ENCODE data around the gene RAB8B.

Gene RAB8B

DNA sequence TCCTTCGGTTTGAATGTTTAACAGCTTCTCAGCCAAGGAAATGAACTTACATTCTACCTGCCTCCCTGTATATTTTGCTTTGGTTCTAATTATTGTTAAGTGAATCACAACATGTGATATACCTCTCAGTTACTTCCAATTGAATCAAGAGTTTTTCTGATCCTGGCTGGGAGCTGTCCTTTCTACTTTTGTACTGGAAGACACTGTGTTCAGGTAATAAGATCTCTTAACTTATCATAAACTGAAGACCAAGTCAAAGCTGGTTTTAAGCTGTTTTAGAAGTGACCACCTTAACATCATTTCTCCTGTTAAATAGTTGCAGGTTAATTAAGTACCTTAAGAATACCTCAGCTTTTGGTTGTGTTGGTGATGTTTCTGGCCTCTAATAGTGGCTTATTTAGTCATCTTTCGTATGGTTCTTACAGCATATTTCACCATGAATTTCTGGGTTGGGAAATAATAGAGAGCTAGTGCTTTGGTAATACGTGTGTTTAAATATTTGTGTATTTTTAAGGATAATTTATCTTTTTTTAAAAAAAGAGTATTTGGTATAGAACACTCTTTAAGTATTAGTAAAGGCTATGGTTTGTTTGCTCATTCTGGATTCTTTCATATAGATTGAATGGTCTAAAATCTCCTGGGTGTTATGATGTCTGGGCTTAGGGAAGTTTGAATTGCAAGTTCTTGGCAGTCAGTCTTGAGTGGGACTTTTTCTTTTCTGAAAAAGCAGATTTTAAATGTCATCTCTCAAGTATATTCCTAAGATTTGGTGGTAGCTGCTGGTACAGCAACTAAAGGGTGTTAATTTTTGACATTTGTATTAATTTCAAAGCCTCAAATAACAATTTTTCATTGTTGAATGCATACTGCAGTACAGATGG, 1.6 kb downstream of the RAB8B start:
- TF ChIP-seq, protein P1, sequence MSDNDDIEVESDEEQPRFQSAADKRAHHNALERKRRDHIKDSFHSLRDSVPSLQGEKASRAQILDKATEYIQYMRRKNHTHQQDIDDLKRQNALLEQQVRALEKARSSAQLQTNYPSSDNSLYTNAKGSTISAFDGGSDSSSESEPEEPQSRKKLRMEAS (IDR thresholded peaks at IDR 0.05; ENCODE audit: low read depth, low read length) = no peak
- TF ChIP-seq MYC (IDR thresholded peaks at IDR 0.05; ENCODE audit: low read depth, low read length) (no peak), POLR2A (IDR thresholded peaks at IDR 0.05; ENCODE audit: extremely low read depth, insufficient read length) (no peak)
- TF ChIP-seq, protein P2, sequence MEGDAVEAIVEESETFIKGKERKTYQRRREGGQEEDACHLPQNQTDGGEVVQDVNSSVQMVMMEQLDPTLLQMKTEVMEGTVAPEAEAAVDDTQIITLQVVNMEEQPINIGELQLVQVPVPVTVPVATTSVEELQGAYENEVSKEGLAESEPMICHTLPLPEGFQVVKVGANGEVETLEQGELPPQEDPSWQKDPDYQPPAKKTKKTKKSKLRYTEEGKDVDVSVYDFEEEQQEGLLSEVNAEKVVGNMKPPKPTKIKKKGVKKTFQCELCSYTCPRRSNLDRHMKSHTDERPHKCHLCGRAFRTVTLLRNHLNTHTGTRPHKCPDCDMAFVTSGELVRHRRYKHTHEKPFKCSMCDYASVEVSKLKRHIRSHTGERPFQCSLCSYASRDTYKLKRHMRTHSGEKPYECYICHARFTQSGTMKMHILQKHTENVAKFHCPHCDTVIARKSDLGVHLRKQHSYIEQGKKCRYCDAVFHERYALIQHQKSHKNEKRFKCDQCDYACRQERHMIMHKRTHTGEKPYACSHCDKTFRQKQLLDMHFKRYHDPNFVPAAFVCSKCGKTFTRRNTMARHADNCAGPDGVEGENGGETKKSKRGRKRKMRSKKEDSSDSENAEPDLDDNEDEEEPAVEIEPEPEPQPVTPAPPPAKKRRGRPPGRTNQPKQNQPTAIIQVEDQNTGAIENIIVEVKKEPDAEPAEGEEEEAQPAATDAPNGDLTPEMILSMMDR (IDR thresholded peaks at IDR 0.05; ENCODE audit: low read depth, low read length) = no peak
- peak overlapping the region; percentile 71 for H3K4me3 ChIP-seq (ENCODE audit: low read depth, low read length)
- DNase-seq (ENCODE audit: low read depth) = no peak

DNA sequence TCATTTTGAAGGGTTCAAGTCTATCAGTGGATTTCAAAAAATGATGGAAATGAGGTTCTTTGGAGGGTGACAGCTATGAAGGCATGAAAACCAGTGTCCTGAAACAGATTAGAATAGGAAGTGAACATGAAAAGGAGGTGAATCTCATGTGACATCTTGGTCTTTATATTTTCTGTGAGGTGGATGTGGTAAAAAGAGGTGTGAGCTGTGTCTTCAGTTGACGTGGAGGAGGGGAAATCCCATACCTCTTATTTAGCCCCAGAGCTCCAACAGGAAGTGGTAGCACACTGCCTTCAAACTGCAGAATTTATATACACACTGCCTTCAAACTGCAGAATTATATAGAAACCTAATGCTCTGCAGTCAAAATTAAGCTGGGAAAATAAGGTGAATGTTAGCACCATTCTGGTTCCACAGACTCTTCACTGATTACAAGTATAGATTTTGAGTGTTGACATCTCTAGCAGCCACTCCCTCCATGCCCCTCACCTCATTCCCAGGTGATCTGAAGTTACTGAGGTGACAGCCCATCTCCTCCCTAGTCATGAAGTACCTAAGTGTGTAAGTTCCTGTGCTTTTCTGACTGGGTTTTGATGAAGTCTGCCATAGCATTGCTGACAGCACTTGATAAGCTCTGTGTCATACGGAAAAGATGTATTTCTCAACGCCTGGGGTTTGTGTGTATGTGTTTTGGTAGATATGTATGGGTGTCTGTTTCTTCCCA, 2.7 kb downstream of the RAB8B start:
- DNase-seq (ENCODE audit: low read depth) = peak; percentile 57
- no peak overlapping the region for H3K4me3 ChIP-seq (ENCODE audit: low read depth, low read length)
- TF ChIP-seq POLR2A (IDR thresholded peaks at IDR 0.05; ENCODE audit: extremely low read depth, insufficient read length) (no peak), MYC (IDR thresholded peaks at IDR 0.05; ENCODE audit: low read depth, low read length) (no peak)
- TF ChIP-seq, protein P1 (IDR thresholded peaks at IDR 0.05; ENCODE audit: low read depth, low read length) = no peak
- TF ChIP-seq, protein P2 (IDR thresholded peaks at IDR 0.05; ENCODE audit: low read depth, low read length) = no peak

DNA sequence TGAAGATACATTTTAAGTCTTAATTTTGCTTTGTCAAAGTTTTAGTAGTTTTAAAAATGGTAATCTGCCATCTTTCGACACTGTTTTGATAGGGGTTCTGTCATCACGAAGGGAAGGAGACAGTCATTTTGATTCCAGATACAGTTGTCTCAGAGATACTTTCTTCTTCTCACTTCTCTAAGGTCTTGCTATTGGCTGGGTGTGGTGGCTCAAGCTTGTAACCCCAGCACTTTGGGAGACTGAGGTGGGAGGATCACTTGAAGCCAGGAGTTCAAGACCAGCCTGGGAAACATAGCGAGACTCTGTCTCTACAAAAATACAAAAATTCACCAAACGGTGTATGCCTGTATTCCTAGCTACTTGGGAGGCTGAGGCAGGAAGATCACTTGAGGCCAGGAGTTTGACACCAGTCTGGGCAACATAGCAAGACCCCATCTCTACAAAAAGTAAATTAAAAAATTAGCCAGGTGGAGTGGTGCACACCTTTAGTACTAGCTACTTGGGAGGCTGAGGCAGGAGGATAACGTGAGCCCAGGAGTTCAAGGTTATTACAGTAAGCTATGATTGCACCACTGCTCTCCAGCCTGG, 3.3 kb downstream of the RAB8B start:
- TF ChIP-seq MYC (IDR thresholded peaks at IDR 0.05; ENCODE audit: low read depth, low read length) (no peak), POLR2A (IDR thresholded peaks at IDR 0.05; ENCODE audit: extremely low read depth, insufficient read length) (no peak)
- TF ChIP-seq, protein P1 (IDR thresholded peaks at IDR 0.05; ENCODE audit: low read depth, low read length) = no peak
- TF ChIP-seq, protein P2 (IDR thresholded peaks at IDR 0.05; ENCODE audit: low read depth, low read length) = no peak
- no peak overlapping the region for H3K4me3 ChIP-seq (ENCODE audit: low read depth, low read length)
- no peak for DNase-seq (ENCODE audit: low read depth)

DNA sequence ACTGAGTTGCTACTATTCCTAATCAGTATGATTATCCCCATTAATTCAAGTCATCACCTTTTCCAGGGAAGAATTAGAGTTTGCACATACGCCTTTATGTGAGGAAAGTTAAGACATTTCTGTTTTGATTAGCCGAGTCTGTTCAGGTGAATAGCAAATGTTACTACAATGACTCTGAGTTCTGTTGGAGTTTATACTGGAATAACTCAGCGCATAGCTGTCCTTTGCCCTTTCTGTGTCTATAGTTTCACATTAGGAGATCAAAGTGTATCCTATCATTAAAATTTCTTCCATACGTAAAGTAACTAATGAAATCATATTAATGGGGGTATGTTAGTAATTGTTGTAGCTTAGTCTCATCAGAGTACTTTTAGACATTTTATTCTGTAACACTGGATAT, 4.9 kb downstream of the RAB8B start:
- TF ChIP-seq, protein P1 (IDR thresholded peaks at IDR 0.05; ENCODE audit: low read depth, low read length) = no peak
- TF ChIP-seq, protein P2 (IDR thresholded peaks at IDR 0.05; ENCODE audit: low read depth, low read length) = no peak
- DNase-seq (ENCODE audit: low read depth) = no peak
- no peak overlapping the region for H3K4me3 ChIP-seq (ENCODE audit: low read depth, low read length)

DNA sequence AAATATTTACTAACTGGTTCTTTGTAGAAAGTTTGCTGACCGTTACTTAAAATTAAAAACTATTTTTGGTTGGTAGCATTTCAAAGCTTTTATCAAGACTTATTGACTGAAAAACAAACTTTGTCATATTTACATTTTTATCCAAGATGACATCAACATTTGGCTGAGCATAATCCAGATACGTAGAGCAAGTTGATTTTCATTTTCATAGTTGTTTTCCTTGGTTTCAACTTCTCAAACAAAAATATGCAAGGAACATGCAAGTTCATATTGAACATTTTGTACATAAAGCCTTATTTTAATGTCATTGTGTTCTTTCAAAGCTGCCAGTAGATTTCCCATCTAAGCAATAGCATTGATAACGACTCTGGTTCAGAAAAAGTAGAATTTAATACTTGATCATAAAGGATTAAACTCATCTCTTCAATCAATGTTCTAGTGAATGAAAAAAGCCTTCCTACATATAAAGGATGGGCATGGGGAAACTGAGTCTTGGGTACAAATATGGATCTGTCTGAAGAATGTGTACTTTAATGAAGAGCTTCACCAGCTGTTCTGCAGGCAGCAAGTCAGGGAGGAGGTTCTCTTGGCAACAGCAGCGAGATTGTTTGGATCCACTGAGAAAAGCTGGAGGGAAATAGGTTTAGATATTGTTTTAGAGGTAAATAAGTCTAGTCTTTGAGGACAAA, 5.6 kb downstream of the RAB8B start:
- no peak overlapping the region for H3K4me3 ChIP-seq (ENCODE audit: low read depth, low read length)
- DNase-seq (ENCODE audit: low read depth) = no peak
- TF ChIP-seq POLR2A (IDR thresholded peaks at IDR 0.05; ENCODE audit: extremely low read depth, insufficient read length) = no peak
- TF ChIP-seq MYC (IDR thresholded peaks at IDR 0.05; ENCODE audit: low read depth, low read length) = no peak
- TF ChIP-seq, protein P2 (IDR thresholded peaks at IDR 0.05; ENCODE audit: low read depth, low read length) = no peak
- TF ChIP-seq, protein P1 (IDR thresholded peaks at IDR 0.05; ENCODE audit: low read depth, low read length) = no peak

Data from NB4 (cell line).